HEK293 (cell line): Measurements from ENCODE around the gene PKMYT1.

Source experiments
- CTCF ChIA-PET: fragments of 350-600 bp; formaldehyde crosslinking; extraction: SDS; loops from one replicate; lab custom pipeline; 2021; ENCODE audit warnings: antibody characterized with exemption; lab: Yijun Ruan, JAX
- POLR2A ChIA-PET: fragments of 300-600 bp; formaldehyde crosslinking; extraction: SDS; loops from one replicate; lab custom pipeline; 2020; ENCODE audit warnings: antibody characterized with exemption, inconsistent platforms; lab: Yijun Ruan, JAX
- H3K27ac ChIP-seq: fragments of 200-500 bp; sonication (Bioruptor generic); 2 replicates; pipeline ENCODE4 v1.5.1; 2014; ENCODE audit warnings: low read depth, low read length, control low read depth, inconsistent platforms; ENCODE audit errors: extremely low read depth
- H3K36me3 ChIP-seq, 2 experiments: fragments of 200-500 bp in 1 of 2; sonication (Bioruptor generic) in 1 of 2; 1 replicate in 1 of 2; 2 replicates in 1 of 2; pipeline ENCODE4 v1.5.1; 2014 to 2017; ENCODE audit warnings: inconsistent platforms in 2 of 2, low read length in 2 of 2; ENCODE audit not compliant: control insufficient read depth in 2 of 2, insufficient read depth in 1 of 2
- H3K4me1 ChIP-seq: fragments of 200-500 bp; sonication (Bioruptor generic); 2 replicates; pipeline ENCODE4 v1.5.1; 2014; ENCODE audit warnings: mild to moderate bottlenecking, low read length, inconsistent platforms; ENCODE audit not compliant: control insufficient read depth, insufficient read depth
- H3K4me3 ChIP-seq: 2 replicates; pipeline ENCODE4 v1.5.1; 2011; ENCODE audit warnings: low read depth, mild to moderate bottlenecking, control low read depth, low read length, moderate library complexity
- H3K9me3 ChIP-seq: fragments of 200-500 bp; sonication (Bioruptor generic); 2 replicates; pipeline ENCODE4 v1.5.1; 2014; ENCODE audit warnings: low read depth, low read length, inconsistent platforms; ENCODE audit not compliant: control insufficient read depth, insufficient read depth
- PRDM10 ChIP-seq: fragments of 450-650 bp; formaldehyde crosslinking; IDR thresholded peaks from 2 replicates; pipeline ENCODE4 v1.5.1; 2016; ENCODE audit warnings: missing biosample characterization, missing genetic modification characterization
- RBAK ChIP-seq: fragments of 450-650 bp; formaldehyde crosslinking; IDR thresholded peaks from 2 replicates; pipeline ENCODE4 v1.5.1; 2016; ENCODE audit warnings: missing biosample characterization, missing genetic modification characterization
- REST ChIP-seq: fragments of 450-650 bp; formaldehyde crosslinking; IDR thresholded peaks from 2 replicates; pipeline ENCODE4 v1.5.1; 2016; ENCODE audit warnings: missing biosample characterization, missing genetic modification characterization
- YY1 ChIP-seq: fragments of 450-650 bp; formaldehyde crosslinking; IDR thresholded peaks from 2 replicates; pipeline ENCODE4 v1.5.1; 2018; ENCODE audit warnings: missing biosample characterization, missing genetic modification characterization
- YY2 ChIP-seq: fragments of 450-650 bp; formaldehyde crosslinking; IDR thresholded peaks from 2 replicates; pipeline ENCODE4 v1.5.1; 2016; ENCODE audit warnings: missing biosample characterization, missing genetic modification characterization
- ZBTB20 ChIP-seq: fragments of 450-650 bp; formaldehyde crosslinking; IDR thresholded peaks from 2 replicates; pipeline ENCODE4 v1.5.1; 2016; ENCODE audit warnings: missing biosample characterization, missing genetic modification characterization
- ZFP37 ChIP-seq: fragments of 450-650 bp; formaldehyde crosslinking; IDR thresholded peaks from 2 replicates; pipeline ENCODE4 v1.5.1; 2016; ENCODE audit warnings: missing biosample characterization, missing genetic modification characterization
- ZIC2 ChIP-seq: fragments of 450-650 bp; formaldehyde crosslinking; IDR thresholded peaks from 2 replicates; pipeline ENCODE4 v1.5.1; 2016; ENCODE audit warnings: missing biosample characterization, missing genetic modification characterization
- ZNF10 ChIP-seq: fragments of 450-650 bp; formaldehyde crosslinking; IDR thresholded peaks from 2 replicates; pipeline ENCODE4 v1.5.1; 2017; ENCODE audit warnings: missing biosample characterization, missing genetic modification characterization
- ZNF133 ChIP-seq: fragments of 450-650 bp; formaldehyde crosslinking; IDR thresholded peaks from 2 replicates; pipeline ENCODE4 v1.5.1; 2016; ENCODE audit warnings: missing biosample characterization, missing genetic modification characterization
- ZNF16 ChIP-seq: fragments of 450-650 bp; formaldehyde crosslinking; IDR thresholded peaks from 2 replicates; pipeline ENCODE4 v1.5.1; 2016; ENCODE audit warnings: low read depth, missing biosample characterization, missing genetic modification characterization
- ZNF174 ChIP-seq: fragments of 450-650 bp; formaldehyde crosslinking; IDR thresholded peaks from 2 replicates; pipeline ENCODE4 v1.5.0; 2017; ENCODE audit warnings: missing biosample characterization, mild to moderate bottlenecking, missing genetic modification characterization
- ZNF2 ChIP-seq: fragments of 450-650 bp; formaldehyde crosslinking; IDR thresholded peaks from 2 replicates; pipeline ENCODE4 v1.5.1; 2016; ENCODE audit warnings: missing biosample characterization, missing genetic modification characterization
- ZNF211 ChIP-seq: fragments of 450-650 bp; formaldehyde crosslinking; IDR thresholded peaks from 2 replicates; pipeline ENCODE4 v1.5.1; 2016; ENCODE audit warnings: low read depth, missing biosample characterization, missing genetic modification characterization
- ZNF23 ChIP-seq: fragments of 450-650 bp; formaldehyde crosslinking; IDR thresholded peaks from 2 replicates; pipeline ENCODE4 v1.5.1; 2016; ENCODE audit warnings: missing biosample characterization, missing genetic modification characterization, borderline replicate concordance
- ZNF248 ChIP-seq: fragments of 450-650 bp; formaldehyde crosslinking; IDR thresholded peaks from 2 replicates; pipeline ENCODE4 v1.5.1; 2017; ENCODE audit warnings: missing biosample characterization, missing genetic modification characterization
- ZNF26 ChIP-seq: fragments of 450-650 bp; formaldehyde crosslinking; IDR thresholded peaks from 2 replicates; pipeline ENCODE4 v1.5.1; 2016; ENCODE audit warnings: missing biosample characterization, missing genetic modification characterization
- ZNF341 ChIP-seq: fragments of 450-650 bp; formaldehyde crosslinking; IDR thresholded peaks from 2 replicates; pipeline ENCODE4; 2016; ENCODE audit warnings: low read depth, missing biosample characterization, missing genetic modification characterization
- ZNF362 ChIP-seq: fragments of 450-650 bp; formaldehyde crosslinking; IDR thresholded peaks from 2 replicates; pipeline ENCODE4 v1.5.1; 2016; ENCODE audit warnings: missing biosample characterization, missing genetic modification characterization
- ZNF473 ChIP-seq: fragments of 450-650 bp; formaldehyde crosslinking; IDR thresholded peaks from 2 replicates; pipeline ENCODE4 v1.5.1; 2017; ENCODE audit warnings: missing biosample characterization, missing genetic modification characterization
- ZNF837 ChIP-seq: fragments of 450-650 bp; formaldehyde crosslinking; IDR thresholded peaks from 2 replicates; pipeline ENCODE4 v1.5.1; 2016; ENCODE audit warnings: missing biosample characterization, missing genetic modification characterization
- ZSCAN4 ChIP-seq: fragments of 450-650 bp; formaldehyde crosslinking; IDR thresholded peaks from 2 replicates; pipeline ENCODE4 v1.5.1; 2017; ENCODE audit warnings: missing biosample characterization, missing genetic modification characterization

PKMYT1 gene

GRCh38 chr16:3026003-3026378 is 45.7 kb upstream of the PKMYT1 start:
- peaks cover 24% of the 10 kb centered on the region for H3K4me1 ChIP-seq
- ChIA-PET POLR2A (interaction anchor here (11.9 kb wide), 1 partner anchor 21 kb away, joined by 247 read pairs; no protein-coding TSS in a partner anchor), CTCF (interaction anchor here (1.0 kb wide), 1 partner anchor 22 kb away, joined by 5 read pairs; no protein-coding TSS in a partner anchor)

GRCh38 chr16:3025032-3026002 is 45.1 kb upstream of the PKMYT1 start:
- CTCF ChIA-PET = interaction anchor here (0.7 to 1.2 kb wide), 4 partner anchors 8 to 108 kb away, joined by 3 to 5 read pairs (median 4); no protein-coding TSS in a partner anchor
- no peak overlapping the region for H3K27ac ChIP-seq
- peaks cover 27% of the 10 kb centered on the region for H3K4me1 ChIP-seq
- peaks cover 0 to 22% of the 10 kb centered on the region in 2 experiments; a peak in 1 of 3 replicates for H3K36me3 ChIP-seq
- no peaks in the 10 kb centered on the region for H3K9me3 ChIP-seq
- POLR2A ChIA-PET = interaction anchor here (0.7 to 11.9 kb wide), 3 partner anchors 20 to 512 kb away, joined by 3 to 247 read pairs (median 6); no protein-coding TSS in a partner anchor
- H3K4me3 ChIP-seq = no peak overlapping the region
- TF ChIP-seq ZNF174 (tag by site-specific recombination) = no peak
- no peak for TF ChIP-seq ZFP37
- TF ChIP-seq REST = no peak
- no peak for TF ChIP-seq ZNF248 (tag by site-specific recombination)
- no peak for TF ChIP-seq ZNF341
- TF ChIP-seq ZSCAN4 (tag by site-specific recombination) = no peak
- TF ChIP-seq ZNF837 (tag by site-specific recombination) = no peak

More at GRCh38 chr16:3026003-3026378, 45.7 kb upstream of the PKMYT1 start:
- TF ChIP-seq YY1 (tag by site-specific recombination) (no peak), ZNF10 (no peak), ZIC2 (tag by site-specific recombination) (no peak), ZNF2 (tag by site-specific recombination) (no peak), ZNF362 (no peak), ZNF26 (no peak), ZNF23 (no peak), ZBTB20 (tag by site-specific recombination) (no peak), RBAK (tag by site-specific recombination) (no peak), ZNF211 (tag by site-specific recombination) (no peak), YY2 (tag by site-specific recombination) (no peak), ZNF473 (tag by site-specific recombination) (no peak), PRDM10 (no peak), ZNF16 (no peak), ZNF133 (tag by site-specific recombination) (no peak)
- no peak overlapping the region for H3K4me3 ChIP-seq
- no peaks in the 10 kb centered on the region for H3K9me3 ChIP-seq
- H3K27ac ChIP-seq = no peak overlapping the region
- H3K36me3 ChIP-seq = peaks cover 0 to 22% of the 10 kb centered on the region in 2 experiments; a peak in 1 of 3 replicates
